GM18873 (cell line): ENCODE measurements around the gene DCP1A.
"Not testable (repeated sequence)": the region's sequence is repeated elsewhere in the genome, so short reads cannot be mapped to it uniquely, and the experiment has no call there.

Experiments
- ATAC-seq: cut with Tn5 transposase; IDR thresholded peaks from one replicate; pipeline ENCODE4 v1.9.1; 2021; ENCODE audit warnings: mild to moderate bottlenecking, moderate library complexity, moderate number of reproducible peaks; ENCODE audit not compliant: unreplicated experiment, low FRiP score

The DCP1A gene

GRCh38 chr3:53329897-53330296 is 17.4 kb downstream of the DCP1A start:
- no peak for ATAC-seq

- ATAC-seq: no peak
Measured at GRCh38 chr3:53328746-53329145, 18.6 kb downstream of the DCP1A start.

GRCh38 chr3:53327986-53328385 is 19.4 kb downstream of the DCP1A start:
- not testable (repeated sequence) for ATAC-seq

GRCh38 chr3:53324105-53324504 is 23.2 kb downstream of the DCP1A start:
- ATAC-seq: no peak

- no peak for ATAC-seq
Measured at GRCh38 chr3:53320697-53321096, 26.6 kb downstream of the DCP1A start.

- ATAC-seq: no peak
Measured at GRCh38 chr3:53318522-53318921, 28.8 kb downstream of the DCP1A start.

GRCh38 chr3:53312832-53313231 is 34.5 kb downstream of the DCP1A start:
- ATAC-seq: no peak

GRCh38 chr3:53311882-53312281 is 35.5 kb downstream of the DCP1A start:
- ATAC-seq: no peak

GRCh38 chr3:53303957-53304356 is 43.4 kb downstream of the DCP1A start:
- no peak for ATAC-seq

- no peak for ATAC-seq
Measured at GRCh38 chr3:53303549-53303948, 43.8 kb downstream of the DCP1A start.

- no peak for ATAC-seq
Measured at GRCh38 chr3:53300826-53301225, 46.5 kb downstream of the DCP1A start.

- ATAC-seq: not testable (repeated sequence)
Measured at GRCh38 chr3:53299611-53300023, 47.7 kb downstream of the DCP1A start.

GRCh38 chr3:53295410-53295809 is 51.9 kb downstream of the DCP1A start:
- no peak for ATAC-seq

GRCh38 chr3:53293867-53294266 is 53.5 kb downstream of the DCP1A start:
- no peak for ATAC-seq

- ATAC-seq: no peak
Measured at GRCh38 chr3:53288214-53288613, 59.1 kb downstream of the DCP1A start.

- no peak for ATAC-seq
Measured at GRCh38 chr3:53287131-53287629, 60.2 kb downstream of the DCP1A start.

- no peak for ATAC-seq
Measured at GRCh38 chr3:53286727-53287126, 60.6 kb downstream of the DCP1A start.

GRCh38 chr3:53282581-53282980 is 64.8 kb downstream of the DCP1A start:
- no peak for ATAC-seq

GRCh38 chr3:53278667-53279066 is 68.7 kb downstream of the DCP1A start:
- ATAC-seq: no peak

GRCh38 chr3:53274938-53275605 is 72.3 kb downstream of the DCP1A start:
- ATAC-seq: no peak

- ATAC-seq: no peak
Measured at GRCh38 chr3:53273146-53273670, 74.1 kb downstream of the DCP1A start.
